ENCODE data around the gene MYT1. TPM values are rescaled to one million over a fixed set of nuclear protein-coding genes. Genes with fewer than 3 reads are reported as not detected.

The MYT1 gene
- total and polyA plus RNA-seq, 2 experiments from 2014 or later = 0.03 to 0.06 TPM

GRCh38 chr20:64269604-64270411 is 105.6 kb downstream of the MYT1 start:
- WGBS (ENCODE audit: low lambda C conversion rate, missing lambda C conversion rate) = 97% methylated on average over 26 of the region's 53 CpGs

GRCh38 chr20:64271636-64272035 is 107.4 kb downstream of the MYT1 start:
- Histone ChIP-seq H4K20me1 (ENCODE audit: insufficient read depth, poor library complexity, severe bottlenecking) (no peaks in the 10 kb centered on the region), H3K4me2 (no peak overlapping the region), H3K9me3 (ENCODE audit: low read depth) (no peaks in the 10 kb centered on the region), H3K4me1 (ENCODE audit: insufficient read depth) (no peaks in the 10 kb centered on the region), H3K27ac (no peak overlapping the region), H2AFZ (no peak overlapping the region), H3K27me3 (no peaks in the 10 kb centered on the region), H3K36me3 (replicated peaks; ENCODE audit: insufficient read depth, low read depth) (no peaks in the 10 kb centered on the region), H3K9me2 (replicated peaks; ENCODE audit: insufficient read depth) (no peaks in the 10 kb centered on the region), H3K79me2 (peaks cover 16% of the 10 kb centered on the region), H3K4me3 (no peak overlapping the region)
- WGBS (ENCODE audit: low lambda C conversion rate, missing lambda C conversion rate) = 94% methylated on average over 11 of the region's 11 CpGs
- DNase-seq (ENCODE audit: low spot score) = no peak
- TF ChIP-seq EZH2phosphoT487 (IDR thresholded peaks at IDR 0.05; ENCODE audit: low read depth, severe bottlenecking, unreplicated experiment) = no peak
- no peak for TF ChIP-seq CTCF (IDR thresholded peaks at IDR 0.05; ENCODE audit: poor library complexity)
- no peak for TF ChIP-seq EZH2 (IDR thresholded peaks at IDR 0.05; ENCODE audit: borderline replicate concordance)

More at GRCh38 chr20:64269604-64270411, 105.6 kb downstream of the MYT1 start:
- Histone ChIP-seq H3K27ac (no peak overlapping the region), H3K9me2 (replicated peaks; ENCODE audit: insufficient read depth) (no peaks in the 10 kb centered on the region), H3K4me2 (no peak overlapping the region), H3K27me3 (no peaks in the 10 kb centered on the region), H2AFZ (no peak overlapping the region), H3K36me3 (replicated peaks; ENCODE audit: insufficient read depth, low read depth) (no peaks in the 10 kb centered on the region), H3K79me2 (peaks cover 20% of the 10 kb centered on the region), H4K20me1 (ENCODE audit: insufficient read depth, poor library complexity, severe bottlenecking) (no peaks in the 10 kb centered on the region), H3K9me3 (ENCODE audit: low read depth) (no peaks in the 10 kb centered on the region), H3K4me1 (ENCODE audit: insufficient read depth) (no peaks in the 10 kb centered on the region), H3K4me3 (no peak overlapping the region)
- DNase-seq (ENCODE audit: low spot score) = no peak
- TF ChIP-seq EZH2phosphoT487 (IDR thresholded peaks at IDR 0.05; ENCODE audit: low read depth, severe bottlenecking, unreplicated experiment) (no peak), CTCF (IDR thresholded peaks at IDR 0.05; ENCODE audit: poor library complexity) (no peak), EZH2 (IDR thresholded peaks at IDR 0.05; ENCODE audit: borderline replicate concordance) (no peak)

GRCh38 chr20:64273109-64273508 is 108.9 kb downstream of the MYT1 start:
- H2AFZ ChIP-seq = no peak overlapping the region
- TF ChIP-seq EZH2 (IDR thresholded peaks at IDR 0.05; ENCODE audit: borderline replicate concordance) (no peak), EZH2phosphoT487 (IDR thresholded peaks at IDR 0.05; ENCODE audit: low read depth, severe bottlenecking, unreplicated experiment) (no peak), CTCF (IDR thresholded peaks at IDR 0.05; ENCODE audit: poor library complexity) (no peak)
- no peaks in the 10 kb centered on the region for H3K4me1 ChIP-seq (ENCODE audit: insufficient read depth)
- 97% methylated on average over 19 of the region's 19 CpGs for WGBS (ENCODE audit: low lambda C conversion rate, missing lambda C conversion rate)
- H4K20me1 ChIP-seq (ENCODE audit: insufficient read depth, poor library complexity, severe bottlenecking) = no peaks in the 10 kb centered on the region
- H3K27me3 ChIP-seq = no peaks in the 10 kb centered on the region
- no peak for DNase-seq (ENCODE audit: low spot score)
- H3K4me3 ChIP-seq = no peak overlapping the region
- peaks cover 8% of the 10 kb centered on the region for H3K79me2 ChIP-seq
- H3K9me3 ChIP-seq (ENCODE audit: low read depth) = no peaks in the 10 kb centered on the region
- H3K27ac ChIP-seq = no peak overlapping the region
- H3K9me2 ChIP-seq (replicated peaks; ENCODE audit: insufficient read depth) = no peaks in the 10 kb centered on the region
- H3K36me3 ChIP-seq (replicated peaks; ENCODE audit: insufficient read depth, low read depth) = no peaks in the 10 kb centered on the region
- H3K4me2 ChIP-seq = no peak overlapping the region

All from hepatocyte (in vitro differentiated cells).